Measurements from ENCODE around the gene LYRM4.
A peak's percentile ranks its signal among the peaks of the same experiment; 100 is the strongest.

The LYRM4 gene

DNA sequence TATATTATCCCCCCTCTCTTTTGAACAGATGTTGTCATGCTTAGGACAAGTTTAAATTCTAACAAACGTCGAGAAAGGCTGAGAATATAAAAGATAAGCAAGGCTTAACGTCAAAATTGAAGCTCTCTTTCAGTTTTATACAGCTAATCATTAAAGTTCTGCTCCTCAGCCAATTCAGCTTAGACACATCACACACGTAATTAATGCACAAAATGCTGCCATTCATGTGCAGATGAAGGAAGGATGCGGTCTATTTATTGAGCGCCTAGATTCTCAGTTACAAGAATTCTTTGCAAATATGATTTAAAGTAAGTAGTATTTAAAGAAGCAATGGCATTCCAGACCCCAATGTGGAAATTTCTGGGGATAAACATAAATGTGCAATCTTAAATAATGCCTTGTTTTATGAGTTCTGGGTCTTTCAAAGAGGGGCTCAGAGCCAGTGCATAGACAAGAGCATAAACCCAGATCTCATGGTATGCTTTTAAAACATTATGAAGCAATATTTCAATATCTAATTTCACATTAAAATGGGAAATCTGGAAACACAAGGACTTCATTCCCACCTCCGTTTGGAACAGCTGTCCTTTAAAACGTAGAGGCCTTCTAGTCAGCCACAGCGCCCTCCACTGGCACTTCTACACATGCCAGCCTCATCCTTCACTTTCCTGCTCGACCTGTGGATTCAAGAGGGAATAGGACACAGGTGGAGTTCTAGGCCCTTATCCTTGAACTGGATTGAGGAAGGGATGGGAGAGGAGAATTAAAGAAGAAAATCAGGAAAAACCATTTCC lies 85.8 kb downstream of the LYRM4 start:
- DNase-seq (ENCODE audit: low read depth): no peak

DNA sequence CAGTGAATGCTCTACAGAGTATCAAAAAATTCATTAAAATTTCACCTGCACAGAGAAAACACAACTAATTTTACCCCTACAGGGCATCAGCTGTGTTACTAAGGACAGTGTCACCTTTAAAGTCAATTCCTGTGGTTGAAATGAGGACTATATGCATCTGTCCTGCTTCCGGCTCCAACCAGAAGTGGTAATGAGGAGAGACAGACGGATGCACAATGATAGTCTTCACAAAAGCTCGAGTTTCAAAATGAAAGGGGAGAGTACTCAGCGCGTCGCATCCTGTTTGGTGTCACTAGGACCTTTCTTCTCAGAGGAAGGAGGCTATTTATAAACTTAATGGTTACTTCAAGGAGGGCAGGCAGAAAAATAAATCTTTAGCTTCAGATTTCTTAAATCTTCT lies 86.5 kb downstream of the LYRM4 start:
- no peak for DNase-seq (ENCODE audit: low read depth)

DNA sequence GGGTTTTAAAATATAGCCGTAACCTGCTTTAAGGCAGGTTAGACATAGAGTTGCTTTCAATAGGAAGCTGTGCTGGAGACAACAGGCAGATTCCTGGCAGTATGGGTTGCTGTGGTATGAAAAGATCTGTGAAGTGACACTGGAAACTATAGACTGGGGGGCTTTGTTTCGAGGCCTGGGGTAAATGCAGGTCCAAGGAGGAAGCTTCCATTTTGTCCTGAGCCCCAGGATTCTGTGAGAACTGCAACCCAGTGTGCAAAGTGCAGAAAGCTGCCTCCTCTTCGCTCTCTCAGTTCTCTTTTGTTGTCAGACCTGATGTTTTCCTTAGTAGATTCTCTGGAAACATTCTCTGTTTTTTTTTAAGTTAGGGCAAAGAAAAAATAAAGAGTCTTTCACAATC lies 86.9 kb downstream of the LYRM4 start:
- DNase-seq (ENCODE audit: low read depth): no peak

DNA sequence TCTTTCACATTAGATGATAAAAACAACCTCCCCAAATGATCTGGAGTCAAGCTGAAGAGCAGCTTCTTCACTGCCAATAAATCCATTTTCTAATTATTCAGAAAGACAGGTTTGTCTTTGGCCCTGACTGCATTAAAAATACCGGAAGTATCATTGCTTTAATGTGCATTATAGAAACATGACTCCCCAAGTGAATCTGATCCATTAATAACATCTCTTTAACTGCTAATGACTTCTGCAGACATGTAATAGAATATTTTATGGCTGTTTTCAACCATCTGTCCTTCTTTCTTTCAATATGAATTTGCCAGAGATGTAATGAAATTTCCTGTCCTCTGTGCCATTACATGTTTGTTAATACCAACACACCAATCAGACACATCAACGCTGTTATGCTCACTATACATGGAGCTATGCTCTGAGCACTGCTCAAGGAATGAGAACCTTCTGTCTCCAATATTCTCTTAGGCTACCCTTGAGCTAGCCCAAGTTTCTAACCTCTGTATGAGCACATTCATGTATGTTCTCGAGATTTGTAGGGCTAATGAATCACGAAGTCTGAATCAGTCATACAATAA lies 87.8 kb downstream of the LYRM4 start:
- no peak for DNase-seq (ENCODE audit: low read depth)

DNA sequence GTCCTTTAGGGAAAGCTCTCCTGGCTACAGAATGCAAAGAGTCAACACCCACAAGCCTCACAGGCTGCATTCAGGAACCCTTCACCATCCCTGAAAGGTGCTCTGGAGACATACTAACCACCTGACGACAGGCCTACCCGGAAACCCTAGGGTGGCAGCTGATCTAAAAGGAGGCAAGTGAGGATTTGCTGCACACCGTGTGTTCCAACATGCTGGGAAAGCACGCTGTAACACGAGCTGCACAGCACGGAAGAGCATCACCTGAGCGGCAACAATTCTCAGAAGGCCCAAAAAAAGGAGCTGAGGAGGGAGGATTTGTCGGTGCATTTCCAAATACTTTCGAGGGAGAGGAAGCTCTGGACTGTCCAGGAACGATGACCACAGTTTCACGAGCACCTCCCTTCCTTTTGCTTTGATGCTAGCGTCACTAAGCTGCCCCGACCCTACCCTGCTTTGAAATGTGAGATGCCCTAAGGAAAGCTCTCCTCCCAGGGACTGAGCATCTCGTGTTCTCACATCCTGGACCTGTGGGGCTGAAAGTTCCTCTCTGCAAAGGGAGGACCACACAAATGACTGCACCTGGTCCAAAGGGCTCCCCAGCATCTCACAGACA lies 88.6 kb downstream of the LYRM4 start:
- DNase-seq (ENCODE audit: low read depth): no peak

DNA sequence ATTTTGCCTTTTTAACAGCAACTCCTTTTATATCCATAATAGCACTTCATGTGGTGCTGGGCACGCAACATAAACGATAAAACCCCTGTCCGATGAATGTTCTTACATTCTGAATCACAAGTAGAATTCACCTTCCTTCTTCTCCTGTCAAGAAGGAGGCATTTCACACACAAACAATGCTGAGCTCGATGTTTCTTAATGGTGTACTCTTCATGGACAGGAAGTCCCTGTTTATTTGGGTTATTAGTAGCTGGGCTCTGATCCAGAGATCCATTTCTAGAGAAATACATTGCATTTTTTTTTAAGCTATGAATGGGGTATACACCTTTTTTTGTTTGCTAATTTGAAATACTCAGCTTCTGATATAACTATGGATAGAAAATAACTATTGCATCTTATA lies 93.2 kb downstream of the LYRM4 start:
- no peak for DNase-seq (ENCODE audit: low read depth)

DNA sequence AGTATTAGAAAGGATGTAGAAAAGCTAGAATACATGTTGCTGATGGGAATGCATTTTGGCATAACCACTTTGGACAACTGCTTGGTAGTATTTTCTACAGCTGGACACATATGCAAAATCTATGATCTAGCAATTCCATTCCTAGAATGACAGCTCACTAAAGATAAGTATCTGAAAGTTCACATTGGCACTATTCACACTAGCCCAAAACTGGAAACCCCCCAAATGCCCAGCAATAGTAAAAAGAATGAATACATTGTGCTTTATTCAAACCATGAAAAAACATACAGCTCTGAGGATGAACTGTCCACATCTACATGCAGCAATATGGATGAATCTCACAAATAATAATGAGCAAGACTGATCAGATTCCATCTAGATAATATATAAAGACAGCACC lies 96.7 kb downstream of the LYRM4 start:
- DNase-seq (ENCODE audit: low read depth): no peak

DNA sequence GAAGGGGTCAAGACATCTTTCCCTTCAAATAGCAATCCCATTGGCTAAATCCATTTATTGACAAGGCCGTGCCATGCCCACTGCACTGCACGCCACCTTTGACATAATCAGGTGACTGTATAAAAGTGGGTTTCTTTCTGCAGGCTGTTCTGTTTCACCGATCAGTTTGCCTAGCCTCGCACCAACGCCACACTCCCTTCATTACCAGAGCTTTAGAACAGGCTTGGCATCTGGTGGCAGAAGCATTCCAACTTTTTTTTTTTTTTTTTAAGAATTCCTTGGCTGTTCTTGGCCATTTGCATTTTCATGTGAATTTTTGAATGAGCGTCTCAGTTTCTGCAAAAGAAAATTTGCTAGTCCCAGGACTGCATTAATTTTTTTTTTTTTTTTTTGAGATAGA lies 97.5 kb downstream of the LYRM4 start:
- no peak for DNase-seq (ENCODE audit: low read depth)

DNA sequence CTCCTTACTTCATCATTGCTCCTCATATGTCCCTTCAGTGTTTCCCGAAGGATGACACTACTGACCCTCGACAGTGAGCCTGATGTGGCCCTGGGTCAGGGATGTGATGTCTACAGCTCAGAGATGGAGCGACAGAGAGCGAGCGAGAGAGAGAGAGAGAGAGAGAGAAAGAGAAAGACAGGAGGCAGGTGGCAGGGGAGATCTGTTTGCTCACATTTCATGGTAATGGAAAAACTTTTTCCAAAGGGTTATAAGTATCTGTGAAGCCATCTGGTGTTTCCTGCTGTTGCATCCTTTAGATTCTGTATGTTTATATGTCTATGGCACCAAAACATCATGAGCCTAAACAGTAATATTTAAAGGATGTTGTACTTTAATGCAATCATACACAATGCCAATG lies 98.4 kb downstream of the LYRM4 start:
- DNase-seq (ENCODE audit: low read depth): no peak

DNA sequence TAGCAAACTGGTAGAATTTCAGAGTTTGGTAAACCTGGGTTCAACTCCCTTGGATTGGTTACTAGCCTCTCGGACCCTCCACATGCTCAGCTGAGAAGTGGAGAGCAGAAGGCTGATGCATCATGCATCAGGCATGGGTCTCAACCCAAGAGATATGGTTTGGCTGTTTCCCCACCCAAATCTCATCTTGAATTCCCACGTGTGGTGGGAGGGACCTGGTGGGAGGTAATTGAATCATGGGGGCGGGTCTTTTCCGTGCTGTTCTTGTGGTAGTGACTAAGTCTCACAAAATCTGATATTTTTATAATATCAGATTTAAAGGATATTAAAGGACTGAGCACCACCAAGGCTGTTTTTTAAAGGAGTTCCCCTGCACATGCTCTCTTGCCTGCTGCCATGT lies 100.5 kb downstream of the LYRM4 start:
- no peak for DNase-seq (ENCODE audit: low read depth)

DNA sequence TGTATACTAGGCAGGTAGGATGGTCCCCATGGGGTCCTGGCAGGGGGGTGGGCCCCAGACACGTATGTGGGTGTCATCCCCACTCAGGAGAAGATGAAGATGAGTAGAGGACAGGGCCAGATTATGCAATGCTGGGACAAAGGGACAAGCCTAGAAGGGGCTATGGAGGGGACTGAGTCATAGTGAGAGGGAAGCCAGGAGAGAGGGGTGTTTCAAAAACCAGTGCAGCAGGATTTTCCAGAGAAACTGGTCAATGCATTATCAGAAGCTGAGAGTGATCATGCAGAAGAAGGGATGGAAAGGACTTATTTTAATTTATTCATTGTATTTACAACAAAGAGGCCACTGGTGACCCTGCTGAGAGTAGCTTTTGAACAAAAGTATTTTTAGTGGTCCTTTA lies 101.6 kb downstream of the LYRM4 start:
- DNase-seq (ENCODE audit: low read depth): no peak

DNA sequence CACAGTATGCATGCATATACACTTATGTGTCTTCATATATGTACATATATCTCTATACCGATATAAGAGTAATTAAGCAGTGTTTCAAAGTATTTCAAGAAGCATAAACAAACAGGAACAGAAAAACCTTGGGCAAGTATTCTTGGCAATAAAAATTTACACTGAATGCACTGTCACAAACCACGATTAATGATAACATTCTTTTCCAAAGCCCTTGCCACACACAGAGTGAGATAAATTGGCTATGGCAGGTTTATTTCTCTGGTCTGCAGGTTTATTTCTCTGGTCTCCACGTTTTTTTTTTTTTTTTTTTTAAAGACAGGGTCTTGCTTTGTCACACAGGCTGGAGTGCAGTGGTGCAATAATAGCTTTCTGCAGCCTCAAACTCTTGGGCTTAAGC lies 102.6 kb downstream of the LYRM4 start:
- no peak for DNase-seq (ENCODE audit: low read depth)

DNA sequence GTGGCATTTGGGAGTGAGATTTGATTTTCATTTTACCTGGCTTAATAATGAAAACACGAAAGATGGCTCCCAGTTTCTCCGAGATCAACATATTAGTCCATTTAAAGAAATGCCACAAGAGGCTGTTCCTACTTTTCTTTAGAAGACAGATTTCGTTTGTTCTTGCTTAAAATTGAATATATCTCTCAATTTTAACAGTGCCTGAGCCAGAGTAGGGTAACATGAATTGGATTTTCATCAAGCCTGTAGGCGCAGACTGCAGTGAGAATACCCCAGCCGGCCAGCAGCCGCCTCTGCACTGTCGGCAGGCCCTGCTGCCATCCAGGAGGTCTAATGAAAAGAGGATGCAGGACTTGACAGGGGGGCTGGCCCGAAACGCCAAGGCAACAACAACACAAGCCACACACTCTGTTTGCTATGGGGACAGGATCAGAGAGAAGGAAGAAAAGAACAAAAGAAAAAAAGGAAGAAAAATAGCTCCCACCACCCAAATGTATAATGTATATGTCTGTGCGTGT lies 103.1 kb downstream of the LYRM4 start:
- no peak for DNase-seq (ENCODE audit: low read depth)

DNA sequence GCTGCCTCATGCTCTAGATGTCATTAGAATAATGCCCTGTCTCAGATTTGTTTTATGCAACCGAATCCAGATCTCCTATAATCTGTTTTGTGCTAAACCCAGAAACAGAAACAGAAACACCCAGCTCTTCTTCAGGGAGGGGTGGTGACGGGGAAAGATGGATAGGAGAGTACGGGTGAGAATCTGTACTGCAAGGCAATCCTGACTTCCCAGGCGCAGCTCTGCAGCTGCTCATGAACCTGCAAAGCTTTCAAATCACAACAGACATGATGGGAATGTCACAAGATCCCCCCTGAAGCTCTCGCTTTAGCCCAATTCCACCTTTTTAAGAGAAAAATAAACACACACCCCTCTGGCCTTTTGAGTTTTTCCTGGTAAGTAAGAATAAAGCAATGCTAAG lies 104.1 kb downstream of the LYRM4 start:
- DNase-seq (ENCODE audit: low read depth): no peak

DNA sequence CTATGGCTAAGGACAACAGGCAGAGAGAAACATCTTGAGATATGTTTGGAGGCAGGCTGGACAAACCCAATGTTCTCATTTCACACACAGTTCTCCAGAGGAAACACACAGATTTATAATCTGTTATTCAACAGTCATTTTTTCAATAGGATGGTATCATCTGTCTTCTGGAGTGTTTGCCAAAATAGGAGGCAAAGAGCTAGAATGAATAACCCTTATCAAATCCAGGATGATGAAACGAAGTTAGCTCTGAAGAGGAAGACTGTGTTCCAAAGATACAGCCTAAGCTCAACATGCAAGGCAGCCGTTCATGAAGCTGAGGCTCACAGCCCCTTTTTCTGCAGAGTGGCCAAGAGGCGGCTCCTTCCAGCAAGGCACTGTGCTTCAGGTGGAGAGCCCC lies 104.8 kb downstream of the LYRM4 start:
- no peak for DNase-seq (ENCODE audit: low read depth)

DNA sequence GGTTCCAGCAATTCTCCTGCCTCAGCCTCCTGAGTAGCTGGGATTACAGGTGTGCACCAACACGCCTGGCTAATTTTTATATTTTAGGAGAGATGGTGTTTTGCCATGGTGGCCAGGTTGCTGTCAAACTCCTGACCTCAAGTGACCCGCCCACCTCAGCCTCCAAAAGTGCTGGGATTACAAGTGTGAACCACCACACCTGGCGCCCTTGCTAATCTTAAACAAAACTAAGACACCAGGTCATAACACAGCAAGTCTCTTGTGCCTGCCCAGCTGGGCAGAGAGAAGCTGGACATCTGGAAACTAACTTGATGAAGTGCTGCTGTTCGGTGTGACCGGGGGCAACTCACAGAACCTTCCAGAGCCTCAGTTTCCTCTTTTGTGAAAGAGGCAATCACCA lies 107.6 kb downstream of the LYRM4 start:
- DNase-seq (ENCODE audit: low read depth): no peak

DNA sequence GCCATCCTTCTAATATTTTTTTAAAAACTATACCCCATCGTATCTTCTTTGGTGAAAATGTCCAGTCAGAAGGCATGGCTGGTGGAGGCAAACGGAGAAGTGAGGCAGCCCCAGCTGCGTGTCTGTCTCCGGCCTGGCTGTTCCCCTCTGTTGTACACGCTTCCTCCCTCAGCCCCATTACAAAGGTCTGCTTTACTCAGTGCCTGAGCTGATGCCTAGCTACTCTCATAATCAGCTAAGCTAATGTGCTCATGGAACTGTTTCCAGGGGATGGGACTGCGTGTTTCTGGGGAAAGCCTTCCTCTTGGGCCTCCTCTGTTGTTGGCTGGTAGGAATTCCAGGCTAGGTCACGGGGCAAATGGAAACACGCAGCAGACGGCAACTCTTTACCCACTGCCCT lies 108.3 kb downstream of the LYRM4 start:
- no peak for DNase-seq (ENCODE audit: low read depth)

DNA sequence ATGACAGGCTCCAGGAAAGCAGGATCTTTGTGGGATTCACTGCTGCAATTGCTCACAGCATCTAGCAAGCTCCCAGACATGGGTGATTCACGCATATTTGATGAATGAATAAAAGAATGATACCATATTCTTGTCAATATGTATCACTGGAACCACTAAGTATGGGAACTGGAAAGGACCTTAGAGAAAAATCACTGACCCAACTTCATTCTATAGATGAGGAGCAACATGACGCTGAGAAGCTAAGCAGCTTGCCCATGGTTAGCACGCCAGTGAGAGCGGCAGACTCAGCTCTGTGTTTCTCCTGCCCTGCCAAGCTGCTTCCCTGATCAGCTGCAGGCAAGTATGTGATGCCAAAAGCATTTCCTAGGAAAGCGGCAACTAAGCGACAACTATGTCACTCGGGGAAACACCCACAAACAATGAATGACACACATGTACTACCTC lies 108.8 kb downstream of the LYRM4 start:
- DNase-seq (ENCODE audit: low read depth): peak; percentile 22

DNA sequence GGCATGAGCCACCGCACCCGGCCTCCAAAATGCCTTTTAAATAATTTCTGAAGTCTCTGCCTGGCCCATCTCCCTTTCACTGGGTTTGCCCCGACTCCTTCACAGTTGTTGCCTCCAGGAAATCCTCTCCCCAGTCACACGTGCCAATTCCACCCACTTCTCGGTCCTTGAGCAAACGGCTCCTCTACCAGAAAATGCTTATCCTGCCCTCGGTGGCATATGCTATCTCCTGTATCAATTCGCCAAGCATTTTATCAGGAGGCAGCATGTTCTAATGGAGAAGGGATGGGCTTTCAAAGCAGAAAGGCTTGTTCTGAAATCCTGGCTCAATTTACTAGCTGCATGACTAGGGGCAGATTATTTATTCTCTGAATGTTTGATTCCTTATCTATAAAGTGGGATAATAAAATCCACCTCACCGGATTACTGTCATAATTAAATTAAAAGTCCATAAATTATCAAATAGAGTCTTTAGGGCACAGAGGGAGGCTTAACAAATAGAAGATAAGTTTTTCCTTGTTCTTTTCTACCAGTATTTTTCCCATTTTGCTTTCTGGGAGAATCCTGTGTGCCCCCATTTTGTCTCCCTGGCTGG lies 109.3 kb downstream of the LYRM4 start:
- no peak for DNase-seq (ENCODE audit: low read depth)

DNA sequence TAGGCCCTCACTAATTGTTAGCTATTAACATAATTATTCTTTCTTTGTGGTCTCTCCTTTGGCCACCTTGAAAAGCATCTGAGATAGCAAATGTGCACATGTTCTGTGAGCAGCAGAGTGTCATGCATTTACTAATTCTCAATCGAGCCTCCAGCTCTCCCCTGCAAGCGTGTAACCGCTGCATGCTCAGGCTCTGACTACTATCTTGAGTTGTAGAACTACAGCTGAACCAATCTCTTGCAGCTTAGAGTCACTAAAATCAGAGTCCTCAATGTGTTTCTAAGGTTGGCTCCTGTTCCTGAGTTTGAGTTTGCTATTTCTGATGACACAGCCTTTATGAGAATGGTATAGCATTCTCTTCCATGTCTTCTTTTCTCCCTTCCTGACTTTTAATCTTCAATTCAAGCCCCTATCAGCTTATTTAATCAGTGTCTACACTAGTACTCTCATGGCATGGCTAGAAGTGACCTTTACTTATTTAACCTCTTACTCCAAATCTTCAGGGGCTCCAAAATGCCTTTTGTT lies 110.1 kb downstream of the LYRM4 start:
- no peak for DNase-seq (ENCODE audit: low read depth)

DNA sequence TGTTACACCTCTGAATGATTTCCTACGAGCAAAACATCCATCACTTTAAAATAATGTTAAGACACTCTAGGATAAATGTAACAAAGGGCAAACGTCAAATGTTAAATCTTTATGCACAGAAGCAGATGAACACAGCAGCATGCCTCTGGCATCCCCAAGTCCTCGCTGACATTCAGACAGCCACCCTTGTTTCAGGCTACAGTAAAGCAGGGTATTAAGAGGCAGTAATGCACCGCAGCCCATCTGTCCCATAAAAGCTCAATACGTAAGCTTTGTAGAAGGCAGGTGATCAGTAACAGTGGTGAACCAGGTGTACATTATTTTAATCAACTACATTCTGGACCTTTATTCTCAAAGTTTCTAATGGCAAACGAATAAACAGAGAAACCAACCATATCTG lies 110.9 kb downstream of the LYRM4 start:
- no peak for DNase-seq (ENCODE audit: low read depth)

DNA sequence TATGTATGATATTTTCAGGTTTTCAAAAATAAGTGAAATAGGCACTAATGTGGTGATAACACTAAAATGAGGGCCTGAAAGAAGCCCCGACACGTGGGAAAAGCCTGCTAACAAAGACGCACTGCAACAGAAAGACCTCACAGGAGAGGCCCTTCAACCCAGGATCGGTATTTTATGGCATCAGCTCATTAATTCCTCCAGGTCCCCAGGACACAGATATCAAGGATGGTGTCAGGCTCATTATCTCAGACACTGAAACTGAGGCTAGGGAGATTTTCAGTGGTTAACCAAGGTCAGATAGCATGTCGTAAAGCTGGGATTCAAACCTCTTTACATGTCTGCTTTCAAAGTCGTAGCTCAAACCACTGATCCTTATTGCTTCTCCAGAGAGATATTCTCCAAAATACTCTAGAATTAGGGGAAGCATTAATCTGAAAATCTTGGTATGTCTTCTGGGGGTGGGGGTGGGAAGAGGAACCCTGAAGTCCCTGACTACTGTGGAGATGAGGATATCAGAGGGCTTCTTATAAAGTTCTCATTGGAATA lies 111.5 kb downstream of the LYRM4 start:
- no peak for DNase-seq (ENCODE audit: low read depth)

Data from fibroblast of the conjunctiva (primary cell).